HCT116 (cell line): ENCODE measurements around the gene NEURL3. TPM values are rescaled to one million over a fixed set of nuclear protein-coding genes. Genes with fewer than 3 reads are reported as not detected.

Experiments used
- ATAC-seq: fragments of 200-7000 bp; cut with Tn5 transposase; 2 replicates; pipeline ENCODE4 v1.9.1; 2020; ENCODE audit warnings: mild to moderate bottlenecking, moderate library complexity
- BruUV-seq: library from RNA; stranded (reverse); fragments of 400-500 nt; replicated peaks from 2 replicates; lab custom pipeline; 2021; lab: Mats Ljungman, UMichigan
- CTCF ChIA-PET: fragments of 300-600 bp; sonication (Branson Sonifier 250); formaldehyde crosslinking; loops from one replicate; lab custom pipeline; 2021; ENCODE audit warnings: antibody characterized with exemption; lab: Charles Lee
- POLR2A ChIA-PET: fragments of 300-600, 350-600 bp; sonication (Branson Sonifier 250); formaldehyde crosslinking; loops from one replicate; lab custom pipeline; 2021; ENCODE audit warnings: antibody characterized with exemption; lab: Charles Lee
- RAD21 ChIA-PET, 2 experiments: fragments of 300-600 bp; sonication (Branson Sonifier 250); formaldehyde crosslinking; loops; one replicate each; lab custom pipeline; 2023; ENCODE audit warnings: low total read pairs in 2 of 2; ENCODE audit not compliant: uncharacterized antibody in 2 of 2, unreplicated experiment in 2 of 2, low non-redundant PET in 1 of 2; lab: Charles Lee
- DNase-seq: peaks from one replicate; pipeline ENCODE4 v3.0.0-alpha.2; 2010; ENCODE audit warnings: low read depth, low spot score
- H2AFZ ChIP-seq: fragments of 200-600 bp; shearing (Covaris generic), sonication (generic); 2 replicates; pipeline ENCODE4 v1.6.1; 2017; ENCODE audit warnings: low read depth, mixed run types, mixed read lengths, antibody characterized with exemption, low read length; ENCODE audit not compliant: poor library complexity, severe bottlenecking
- H3K27ac ChIP-seq: 2 replicates; pipeline ENCODE4 v1.5.1; 2012; ENCODE audit warnings: low read depth, low read length
- H3K27me3 ChIP-seq: fragments of 200-600 bp; sonication (generic); 2 replicates; pipeline ENCODE4 v1.6.1; 2016; ENCODE audit warnings: mixed run types, low read length, mixed read lengths; ENCODE audit not compliant: insufficient read depth
- H3K36me3 ChIP-seq, 2 experiments: fragments of 200-500 bp in 1 of 2; fragments of 200-600 bp in 1 of 2; sonication (Bioruptor generic) in 1 of 2; sonication (generic) in 1 of 2; 2 replicates each; pipeline versions ENCODE4 v1.5.1 to v1.6.1; 2014 to 2016; ENCODE audit warnings: low read length in 2 of 2, inconsistent platforms in 1 of 2, mixed read lengths in 1 of 2, mixed run types in 1 of 2; ENCODE audit not compliant: insufficient read depth in 2 of 2, control insufficient read depth in 1 of 2
- H3K4me1 ChIP-seq, 2 experiments: fragments of 200-600 bp in 1 of 2; sonication (generic) in 1 of 2; 2 replicates each; pipeline versions ENCODE4 v1.5.1 to v1.6.1; 2012 to 2017; ENCODE audit warnings: low read length in 2 of 2, inconsistent platforms in 1 of 2, mild to moderate bottlenecking in 1 of 2, mixed read lengths in 1 of 2, mixed run types in 1 of 2, moderate library complexity in 1 of 2; ENCODE audit not compliant: insufficient read depth in 2 of 2, control insufficient read depth in 1 of 2
- H3K4me2 ChIP-seq: fragments of 200-600 bp; sonication (generic); 2 replicates; pipeline ENCODE4 v1.6.1; 2017; ENCODE audit warnings: mixed run types, low read length, mixed read lengths
- H3K4me3 ChIP-seq, 2 experiments: fragments of 200-600 bp in 1 of 2; sonication (generic) in 1 of 2; replicated peaks in 1 of 2; 2 replicates each; pipeline ENCODE4 v1.5.1; 2011 to 2016; ENCODE audit warnings: low read length in 2 of 2, control low read depth in 1 of 2, low read depth in 1 of 2, mild to moderate bottlenecking in 1 of 2, mixed read lengths in 1 of 2, mixed run types in 1 of 2
- H3K79me2 ChIP-seq: fragments of 200-600 bp; sonication (generic); 2 replicates; pipeline ENCODE4 v1.6.1; 2017; ENCODE audit warnings: mild to moderate bottlenecking, mixed run types, low read length, moderate library complexity, mixed read lengths; ENCODE audit not compliant: insufficient read depth
- H3K9ac ChIP-seq: fragments of 200-600 bp; sonication (generic); 2 replicates; pipeline ENCODE4 v1.6.1; 2016; ENCODE audit warnings: low read length, mixed read lengths
- H3K9me2 ChIP-seq: fragments of 200-600 bp; sonication (generic), shearing (Covaris generic); 2 replicates; pipeline ENCODE4 v1.6.1; 2017; ENCODE audit warnings: mixed run types, mild to moderate bottlenecking, moderate library complexity; ENCODE audit not compliant: insufficient read depth
- H3K9me3 ChIP-seq, 2 experiments: fragments of 200-500 bp in 1 of 2; fragments of 200-600 bp in 1 of 2; sonication (Bioruptor generic) in 1 of 2; sonication (generic) in 1 of 2; 2 replicates each; pipeline ENCODE4 v1.6.1; 2014 to 2017; ENCODE audit warnings: low read length in 2 of 2, mixed read lengths in 2 of 2, inconsistent platforms in 1 of 2, low read depth in 1 of 2, mild to moderate bottlenecking in 1 of 2, mixed run types in 1 of 2, moderate library complexity in 1 of 2; ENCODE audit not compliant: control insufficient read depth in 1 of 2, insufficient read depth in 1 of 2
- H4K20me1 ChIP-seq: fragments of 200-600 bp; sonication (generic), shearing (Covaris generic); 2 replicates; pipeline ENCODE4 v1.6.1; 2017; ENCODE audit warnings: mixed run types, mild to moderate bottlenecking, moderate library complexity; ENCODE audit not compliant: insufficient read depth
- ATF3 ChIP-seq: IDR thresholded peaks from 2 replicates; pipeline ENCODE4 v1.6.1; 2012
- CBX3 ChIP-seq: IDR thresholded peaks from 2 replicates; pipeline ENCODE4 v1.6.1; 2012; ENCODE audit warnings: low read depth
- CEBPB ChIP-seq: IDR thresholded peaks from 2 replicates; pipeline ENCODE4 v1.6.1; 2012; ENCODE audit warnings: low read depth
- CTCF ChIP-seq, 3 experiments: fragments of 200-600 bp in 1 of 3; sonication (generic) in 1 of 3; IDR thresholded peaks in 2 of 3; conservative IDR thresholded peaks in 1 of 3; 2 replicates each; pipeline ENCODE4 v1.5.1; 2012 to 2017; ENCODE audit warnings: low read depth in 2 of 3, low read length in 2 of 3, antibody characterized with exemption in 1 of 3, borderline replicate concordance in 1 of 3, control low read depth in 1 of 3, mild to moderate bottlenecking in 1 of 3, mixed read lengths in 1 of 3, mixed run types in 1 of 3, moderate library complexity in 1 of 3; ENCODE audit not compliant: insufficient read depth in 1 of 3
- ELF1 ChIP-seq: IDR thresholded peaks from 2 replicates; pipeline ENCODE4 v1.6.1; 2012; ENCODE audit warnings: low read depth, borderline replicate concordance
- EZH2 ChIP-seq: fragments of 200-600 bp; sonication (generic); IDR thresholded peaks from 2 replicates; pipeline ENCODE4 v1.6.1; 2017; ENCODE audit warnings: antibody characterized with exemption, mixed run types
- FOSL1 ChIP-seq: IDR thresholded peaks from 2 replicates; pipeline ENCODE4 v1.6.1; 2012; ENCODE audit warnings: low read depth
- JUND ChIP-seq: IDR thresholded peaks from 2 replicates; pipeline ENCODE4 v1.6.1; 2012
- MAX ChIP-seq: IDR thresholded peaks from 2 replicates; pipeline ENCODE4 v1.6.1; 2012
- POLR2A ChIP-seq: IDR thresholded peaks from 2 replicates; pipeline ENCODE4 v1.7.0; 2011; ENCODE audit warnings: borderline replicate concordance; ENCODE audit not compliant: insufficient read depth, insufficient read length; ENCODE audit errors: extremely low read depth
- POLR2AphosphoS5 ChIP-seq: IDR thresholded peaks from 2 replicates; pipeline ENCODE4 v1.6.1; 2011; ENCODE audit warnings: mild to moderate bottlenecking, low read depth, low read length, moderate library complexity
- RAD21 ChIP-seq: IDR thresholded peaks from 2 replicates; pipeline ENCODE4 v1.6.1; 2012; ENCODE audit warnings: low read depth, mild to moderate bottlenecking
- REST ChIP-seq: IDR thresholded peaks from 2 replicates; pipeline ENCODE4 v1.6.1; 2012; ENCODE audit warnings: low read depth
- SIN3A ChIP-seq: IDR thresholded peaks from 2 replicates; pipeline ENCODE4 v1.6.1; 2012; ENCODE audit warnings: low read depth
- SP1 ChIP-seq: IDR thresholded peaks from 2 replicates; pipeline ENCODE4 v1.6.1; 2012; ENCODE audit warnings: low read depth
- SRF ChIP-seq: IDR thresholded peaks from 2 replicates; pipeline ENCODE4 v1.6.1; 2012; ENCODE audit warnings: low read depth
- TCF7L2 ChIP-seq: IDR thresholded peaks from 2 replicates; pipeline ENCODE4 v1.7.0; 2011; ENCODE audit warnings: borderline replicate concordance, inconsistent platforms; ENCODE audit not compliant: insufficient read depth, insufficient read length; ENCODE audit errors: extremely low read depth
- ZNF274 ChIP-seq: fragments of 200-500 bp; sonication (Bioruptor generic); IDR thresholded peaks from 2 replicates; pipeline ENCODE4 v1.6.1; 2014; ENCODE audit warnings: mild to moderate bottlenecking, low read depth, low read length, inconsistent platforms
- intact Hi-C: fragments of 100-400 bp; cut with micrococcal nuclease; formaldehyde crosslinking; loops from 2 replicates; pipeline ENCODE4 v1.10.0; 2022
- total RNA-seq: library from RNA; stranded (reverse); gene quantifications from one replicate; pipeline ENCODE4 v1.2.1, GENCODE V29; 2021; ENCODE audit not compliant: unreplicated experiment

The NEURL3 gene
- total RNA-seq, 1 experiment from 2014 or later: not detected

GRCh38 chr2:96493072-96493471, 12.1 kb downstream of the NEURL3 start:
- H3K79me2 ChIP-seq: no peaks in the 10 kb centered on the region
- no peaks in the 10 kb centered on the region for H3K9me2 ChIP-seq
- no peaks in the 10 kb centered on the region for H4K20me1 ChIP-seq
- H2AFZ ChIP-seq: peak overlapping the region; percentile 58
- ATAC-seq (peak; percentile 99), DNase-seq (peak; percentile 82)
- H3K9me3 ChIP-seq: no peaks in the 10 kb centered on the region; a peak in 1 of 4 replicates
- CTCF ChIA-PET: interaction anchor here (1.6 to 1.7 kb wide), 2 partner anchors 16 to 84 kb away, joined by 5 to 8 read pairs; no protein-coding TSS in a partner anchor
- RAD21 ChIA-PET: interaction anchor here (0.6 to 1.2 kb wide), 2 partner anchors 16 to 84 kb away, joined by 3 to 6 read pairs; no protein-coding TSS in a partner anchor
- intact Hi-C loops: loop anchor here (5.0 kb wide), 1 partner anchor 86 kb away; no protein-coding TSS in a partner anchor
- peak overlapping the region; percentile 20 for H3K9ac ChIP-seq
- H3K4me1 ChIP-seq: peaks cover 16 to 22% of the 10 kb centered on the region in 2 experiments
- H3K36me3 ChIP-seq: no peaks in the 10 kb centered on the region
- TF ChIP-seq TCF7L2 (peak; percentile 16), POLR2AphosphoS5 (peak; percentile 66; the same call in 1 of the 2 replicates), ATF3 (no peak), MAX (no peak; the same call in 1 of the 2 replicates), JUND (peak; percentile 83), SP1 (peak; percentile 87), ELF1 (no peak), RAD21 (peak; percentile 23; the same call in 1 of the 2 replicates), EZH2 (no peak), POLR2A (no peak), FOSL1 (peak; percentile 75), REST (no peak), ZNF274 (no peak), CEBPB (peak; percentile 85), CBX3 (peak; percentile 87), CTCF (IDR thresholded peaks at IDR 0.05 in 2 of 3, conservative IDR thresholded peaks at IDR 0.05 in 1 of 3; ENCODE audit: borderline replicate concordance in 1 of 3, insufficient read depth in 1 of 3, low read depth in 2 of 3, low read length in 2 of 3) (no peak), SRF (0 out of 2 replicates have a peak, but pooled peaks have one; percentile 49), SIN3A (peak; percentile 67; the same call in 1 of the 2 replicates)
- H3K4me3 ChIP-seq: peak overlapping the region in 1 of 2 experiments; percentile 12; a peak in 1 of 4 replicates
- POLR2A ChIA-PET: interaction anchor here (0.7 to 0.9 kb wide), 2 partner anchors 158 to 168 kb away, joined by 3 read pairs; partner anchors contain the start of genes ITPRIPL1 and NCAPH
- peak overlapping the region; percentile 69 for H3K4me2 ChIP-seq
- H3K27me3 ChIP-seq: no peaks in the 10 kb centered on the region
- no peak overlapping the region for H3K27ac ChIP-seq
- no TSS peak for BruUV-seq
